WTC11 (cell line): ENCODE measurements around the gene LRRC27. TPM values are rescaled to one million over a fixed set of nuclear protein-coding genes. Genes with fewer than 3 reads are reported as not detected.

Experiments used
- ATAC-seq: fragments of 200-7000 bp; cut with Tn5 transposase; 2 replicates; pipeline ENCODE4 v1.10.0; 2021; ENCODE audit warnings: mild to moderate bottlenecking, moderate library complexity
- CTCF ChIA-PET: fragments of 300-600 bp; sonication (Branson Sonifier 250); formaldehyde crosslinking; loops from one replicate; lab custom pipeline; 2021; ENCODE audit warnings: antibody characterized with exemption; lab: Charles Lee
- POLR2A ChIA-PET: fragments of 350-600 bp; sonication (Branson Sonifier 250); formaldehyde crosslinking; loops from one replicate; lab custom pipeline; 2021; ENCODE audit warnings: antibody characterized with exemption; lab: Charles Lee
- DNase-seq: peaks from one replicate; pipeline ENCODE4 v3.0.0; 2021; ENCODE audit warnings: low spot score
- H3K27ac Mint-ChIP-seq: 2 replicates; pipeline ENCODE4 v1.8.0; 2021; ENCODE audit warnings: mixed read lengths
- H3K27me3 Mint-ChIP-seq: 2 replicates; pipeline ENCODE4 v1.8.0; 2021; ENCODE audit warnings: low read depth, mild to moderate bottlenecking, moderate library complexity, mixed read lengths
- H3K36me3 Mint-ChIP-seq: 2 replicates; pipeline ENCODE4 v1.8.0; 2021; ENCODE audit warnings: mixed read lengths
- H3K4me1 Mint-ChIP-seq: 2 replicates; pipeline ENCODE4 v1.8.0; 2022; ENCODE audit warnings: mixed read lengths
- H3K4me3 Mint-ChIP-seq: 2 replicates; pipeline ENCODE4 v1.8.0; 2021; ENCODE audit warnings: mild to moderate bottlenecking, moderate library complexity, mixed read lengths
- H3K9me3 Mint-ChIP-seq: 2 replicates; pipeline ENCODE4 v1.8.0; 2021; ENCODE audit warnings: mixed read lengths
- E2F5 ChIP-seq: sonication (generic); formaldehyde crosslinking; IDR thresholded peaks from 2 replicates; pipeline ENCODE4 v1.8.1; 2022; ENCODE audit warnings: mild to moderate bottlenecking, moderate library complexity, missing genetic modification reagents
- FOXP1 ChIP-seq: sonication (generic); formaldehyde crosslinking; IDR thresholded peaks from 2 replicates; pipeline ENCODE4 v1.8.0; 2022; ENCODE audit warnings: missing genetic modification reagents, mild to moderate bottlenecking, moderate library complexity, borderline replicate concordance
- FOXP4 ChIP-seq: sonication (generic); formaldehyde crosslinking; IDR thresholded peaks from 2 replicates; pipeline ENCODE4 v1.8.0; 2022; ENCODE audit warnings: mild to moderate bottlenecking, missing genetic modification reagents
- GRHL2 ChIP-seq: fragments of 250-450 bp; sonication (Bioruptor Pico); IDR thresholded peaks from 2 replicates; pipeline ENCODE4 v1.8.0; 2022; ENCODE audit warnings: mild to moderate bottlenecking, moderate library complexity; ENCODE audit not compliant: insufficient replicate concordance, severe bottlenecking
- IRF2 ChIP-seq: sonication (generic); formaldehyde crosslinking; IDR thresholded peaks from 2 replicates; pipeline ENCODE4 v1.8.0; 2022; ENCODE audit warnings: low read depth, missing genetic modification reagents, borderline replicate concordance
- KAT7 ChIP-seq: sonication (generic); formaldehyde crosslinking; IDR thresholded peaks from 2 replicates; pipeline ENCODE4 v1.8.1; 2023; ENCODE audit warnings: missing genetic modification reagents, mild to moderate bottlenecking, borderline replicate concordance
- MYBL2 ChIP-seq: sonication (generic); formaldehyde crosslinking; IDR thresholded peaks from 2 replicates; pipeline ENCODE4 v1.8.1; 2023; ENCODE audit warnings: mild to moderate bottlenecking, moderate library complexity, missing genetic modification reagents
- NFE2L1 ChIP-seq: sonication (generic); formaldehyde crosslinking; IDR thresholded peaks from 2 replicates; pipeline ENCODE4 v1.8.1; 2023; ENCODE audit warnings: missing genetic modification reagents
- NFYB ChIP-seq: sonication (generic); formaldehyde crosslinking; conservative IDR thresholded peaks from 2 replicates; pipeline ENCODE4 v1.8.0; 2022; ENCODE audit warnings: low read depth, missing genetic modification reagents
- OVOL2 ChIP-seq: fragments of 250-450 bp; sonication (Bioruptor Pico); IDR thresholded peaks from 2 replicates; pipeline ENCODE4 v1.9.0; 2021; ENCODE audit warnings: mild to moderate bottlenecking, borderline replicate concordance
- RELA ChIP-seq: sonication (generic); formaldehyde crosslinking; IDR thresholded peaks from 2 replicates; pipeline ENCODE4 v1.8.1; 2022; ENCODE audit warnings: missing genetic modification reagents, mild to moderate bottlenecking, borderline replicate concordance
- ZBTB21 ChIP-seq: sonication (generic); formaldehyde crosslinking; IDR thresholded peaks from 2 replicates; pipeline ENCODE4 v1.8.1; 2023; ENCODE audit warnings: mild to moderate bottlenecking, missing genetic modification reagents, borderline replicate concordance
- ZNF121 ChIP-seq: sonication (generic); formaldehyde crosslinking; IDR thresholded peaks from 2 replicates; pipeline ENCODE4 v1.8.0; 2023; ENCODE audit warnings: missing genetic modification reagents
- ZNF532 ChIP-seq: fragments of 250-450 bp; sonication (Bioruptor Pico); IDR thresholded peaks from 2 replicates; pipeline ENCODE4 v1.9.0; 2021; ENCODE audit warnings: mild to moderate bottlenecking, borderline replicate concordance
- total RNA-seq: library from RNA; stranded (reverse); gene quantifications from 3 replicates; pipeline ENCODE4 v1.2.3, GENCODE V29; 2021
- TF ChIP-seq, protein P1 (sequence below): sonication (generic); formaldehyde crosslinking; IDR thresholded peaks from 2 replicates; pipeline ENCODE4 v1.8.1; 2023; ENCODE audit warnings: mild to moderate bottlenecking, missing genetic modification reagents
- TF ChIP-seq, protein P2 (sequence below): sonication (generic); formaldehyde crosslinking; IDR thresholded peaks from 2 replicates; pipeline ENCODE4 v1.8.0; 2023; ENCODE audit warnings: missing genetic modification reagents, mild to moderate bottlenecking, borderline replicate concordance

LRRC27 gene
- total RNA-seq, 1 experiment from 2014 or later, result 4.4 TPM

DNA sequence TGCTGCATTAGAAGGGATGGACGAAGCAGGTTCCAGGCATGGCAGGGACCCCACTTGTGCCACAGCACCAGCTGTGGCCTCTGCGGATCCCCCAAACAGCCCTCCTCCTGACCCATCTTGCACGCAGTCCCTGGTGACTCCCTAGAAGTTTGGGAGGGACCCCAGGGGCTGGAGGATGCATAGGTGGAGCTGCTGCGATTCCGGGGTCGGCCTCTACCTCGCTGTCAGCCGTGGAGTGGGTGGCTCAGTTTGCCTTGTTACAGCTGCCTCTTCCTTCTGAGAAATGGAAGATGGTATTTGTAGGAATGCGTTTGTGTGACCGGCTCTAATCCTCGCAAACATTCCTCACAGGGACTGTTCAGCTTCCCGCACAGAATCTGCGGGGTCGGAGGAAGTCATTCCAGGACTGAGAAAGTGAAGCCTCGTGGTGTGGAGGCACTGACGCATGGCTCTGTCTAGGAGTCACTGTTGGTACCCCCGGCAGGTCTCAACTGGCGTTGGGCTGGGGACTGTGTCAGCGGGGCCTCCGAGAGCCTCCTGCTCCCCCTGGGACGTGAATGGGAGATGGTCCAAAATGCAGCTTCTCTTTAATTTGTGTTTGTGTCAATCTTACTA, 82.5 kb downstream of the LRRC27 start:
- peak overlapping the region; percentile 42 for H3K27ac Mint-ChIP-seq
- TF ChIP-seq ZNF532, result no peak

DNA sequence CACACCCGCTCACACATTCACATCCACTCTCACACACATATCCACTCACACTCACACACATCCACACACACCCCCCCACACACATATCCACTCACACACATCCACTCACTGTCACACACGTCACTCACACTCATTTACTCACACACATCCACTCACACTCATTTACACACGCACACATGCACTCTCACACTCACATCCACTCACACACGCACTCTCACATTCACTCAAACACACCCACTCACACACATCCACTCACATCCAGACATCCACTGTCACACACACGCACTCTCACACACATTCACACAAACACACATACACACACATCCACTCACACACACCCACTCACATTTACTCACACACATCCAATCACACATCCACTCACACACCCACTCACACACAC, 83.3 kb downstream of the LRRC27 start:
- CTCF ChIA-PET, result no interaction called here
- no peak for ATAC-seq
- H3K27me3 Mint-ChIP-seq, result no peaks in the 10 kb centered on the region

More for the DNA sequence above, 82.5 kb downstream of the LRRC27 start:
- ATAC-seq, result no peak
- DNase-seq, result no peak
- no peaks in the 10 kb centered on the region for H3K9me3 Mint-ChIP-seq
- POLR2A ChIA-PET, result no interaction called here
- H3K4me1 Mint-ChIP-seq, result peaks cover 41% of the 10 kb centered on the region
- CTCF ChIA-PET, result interaction anchor here (1.9 kb wide), 1 partner anchor 9 kb away, joined by 9 read pairs; no protein-coding TSS in a partner anchor
- H3K4me3 Mint-ChIP-seq, result no peak overlapping the region
- peaks cover 6% of the 10 kb centered on the region; the same call in 1 of the 2 replicates for H3K36me3 Mint-ChIP-seq
- no peaks in the 10 kb centered on the region for H3K27me3 Mint-ChIP-seq

GRCh38 chr10:132415956-132416355, 84.0 kb downstream of the LRRC27 start:
- ATAC-seq (no peak), DNase-seq (no peak)
- H3K9me3 Mint-ChIP-seq, result no peaks in the 10 kb centered on the region
- ChIA-PET POLR2A (no interaction called here), CTCF (no interaction called here)
- H3K4me1 Mint-ChIP-seq, result peaks cover 43% of the 10 kb centered on the region
- peaks cover 6% of the 10 kb centered on the region; the same call in 1 of the 2 replicates for H3K36me3 Mint-ChIP-seq
- peak overlapping the region; percentile 69 for H3K27ac Mint-ChIP-seq
- no peak overlapping the region for H3K4me3 Mint-ChIP-seq
- H3K27me3 Mint-ChIP-seq, result no peaks in the 10 kb centered on the region
- TF ChIP-seq, protein P1, sequence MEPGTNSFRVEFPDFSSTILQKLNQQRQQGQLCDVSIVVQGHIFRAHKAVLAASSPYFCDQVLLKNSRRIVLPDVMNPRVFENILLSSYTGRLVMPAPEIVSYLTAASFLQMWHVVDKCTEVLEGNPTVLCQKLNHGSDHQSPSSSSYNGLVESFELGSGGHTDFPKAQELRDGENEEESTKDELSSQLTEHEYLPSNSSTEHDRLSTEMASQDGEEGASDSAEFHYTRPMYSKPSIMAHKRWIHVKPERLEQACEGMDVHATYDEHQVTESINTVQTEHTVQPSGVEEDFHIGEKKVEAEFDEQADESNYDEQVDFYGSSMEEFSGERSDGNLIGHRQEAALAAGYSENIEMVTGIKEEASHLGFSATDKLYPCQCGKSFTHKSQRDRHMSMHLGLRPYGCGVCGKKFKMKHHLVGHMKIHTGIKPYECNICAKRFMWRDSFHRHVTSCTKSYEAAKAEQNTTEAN (CRISPR knock-in tag), result no peak
- no peak for TF ChIP-seq OVOL2 (CRISPR knock-in tag)
- TF ChIP-seq, protein P2, sequence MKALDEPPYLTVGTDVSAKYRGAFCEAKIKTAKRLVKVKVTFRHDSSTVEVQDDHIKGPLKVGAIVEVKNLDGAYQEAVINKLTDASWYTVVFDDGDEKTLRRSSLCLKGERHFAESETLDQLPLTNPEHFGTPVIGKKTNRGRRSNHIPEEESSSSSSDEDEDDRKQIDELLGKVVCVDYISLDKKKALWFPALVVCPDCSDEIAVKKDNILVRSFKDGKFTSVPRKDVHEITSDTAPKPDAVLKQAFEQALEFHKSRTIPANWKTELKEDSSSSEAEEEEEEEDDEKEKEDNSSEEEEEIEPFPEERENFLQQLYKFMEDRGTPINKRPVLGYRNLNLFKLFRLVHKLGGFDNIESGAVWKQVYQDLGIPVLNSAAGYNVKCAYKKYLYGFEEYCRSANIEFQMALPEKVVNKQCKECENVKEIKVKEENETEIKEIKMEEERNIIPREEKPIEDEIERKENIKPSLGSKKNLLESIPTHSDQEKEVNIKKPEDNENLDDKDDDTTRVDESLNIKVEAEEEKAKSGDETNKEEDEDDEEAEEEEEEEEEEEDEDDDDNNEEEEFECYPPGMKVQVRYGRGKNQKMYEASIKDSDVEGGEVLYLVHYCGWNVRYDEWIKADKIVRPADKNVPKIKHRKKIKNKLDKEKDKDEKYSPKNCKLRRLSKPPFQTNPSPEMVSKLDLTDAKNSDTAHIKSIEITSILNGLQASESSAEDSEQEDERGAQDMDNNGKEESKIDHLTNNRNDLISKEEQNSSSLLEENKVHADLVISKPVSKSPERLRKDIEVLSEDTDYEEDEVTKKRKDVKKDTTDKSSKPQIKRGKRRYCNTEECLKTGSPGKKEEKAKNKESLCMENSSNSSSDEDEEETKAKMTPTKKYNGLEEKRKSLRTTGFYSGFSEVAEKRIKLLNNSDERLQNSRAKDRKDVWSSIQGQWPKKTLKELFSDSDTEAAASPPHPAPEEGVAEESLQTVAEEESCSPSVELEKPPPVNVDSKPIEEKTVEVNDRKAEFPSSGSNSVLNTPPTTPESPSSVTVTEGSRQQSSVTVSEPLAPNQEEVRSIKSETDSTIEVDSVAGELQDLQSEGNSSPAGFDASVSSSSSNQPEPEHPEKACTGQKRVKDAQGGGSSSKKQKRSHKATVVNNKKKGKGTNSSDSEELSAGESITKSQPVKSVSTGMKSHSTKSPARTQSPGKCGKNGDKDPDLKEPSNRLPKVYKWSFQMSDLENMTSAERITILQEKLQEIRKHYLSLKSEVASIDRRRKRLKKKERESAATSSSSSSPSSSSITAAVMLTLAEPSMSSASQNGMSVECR (CRISPR knock-in tag), result no peak
- no peak for TF ChIP-seq GRHL2 (CRISPR knock-in tag)

More for the DNA sequence above, 83.3 kb downstream of the LRRC27 start:
- Mint-ChIP-seq H3K9me3 (no peaks in the 10 kb centered on the region), H3K36me3 (peaks cover 6% of the 10 kb centered on the region; the same call in 1 of the 2 replicates), H3K4me3 (no peak overlapping the region), H3K4me1 (peaks cover 40% of the 10 kb centered on the region), H3K27ac (peak overlapping the region; percentile 69)
- no peak for TF ChIP-seq FOXP4 (CRISPR knock-in tag)
- TF ChIP-seq, protein P1 (CRISPR knock-in tag), result peak; percentile 58; the same call in 1 of the 2 replicates
- no peak for TF ChIP-seq ZNF121
- peak; percentile 81 for TF ChIP-seq NFE2L1 (CRISPR knock-in tag)
- no peak for TF ChIP-seq KAT7
- TF ChIP-seq GRHL2 (CRISPR knock-in tag), result no peak
- no peak for TF ChIP-seq ZBTB21 (CRISPR knock-in tag)
- TF ChIP-seq IRF2 (CRISPR knock-in tag), result no peak
- TF ChIP-seq NFYB (CRISPR knock-in tag), result no peak
- no peak for TF ChIP-seq FOXP1 (CRISPR knock-in tag)
- TF ChIP-seq MYBL2 (CRISPR knock-in tag), result no peak
- no peak for TF ChIP-seq E2F5
- TF ChIP-seq RELA (CRISPR knock-in tag), result no peak
- POLR2A ChIA-PET, result no interaction called here
- no peak for DNase-seq
